H9 (cell line): ENCODE data around the gene CXCL10. TPM values are rescaled to one million over a fixed set of nuclear protein-coding genes. Genes with fewer than 3 reads are reported as not detected.

Experiments
- DNase-seq: peaks from one replicate; pipeline ENCODE4 v3.0.0-alpha.2; 2017
- H2AFZ ChIP-seq: one replicate; pipeline ENCODE4 v1.6.1; 2013; ENCODE audit warnings: mild to moderate bottlenecking, low read length, control low read depth, moderate library complexity
- H2AK5ac ChIP-seq: 2 replicates; pipeline ENCODE4 v1.6.1; 2013; ENCODE audit warnings: low read length, control low read depth, mixed read lengths; ENCODE audit not compliant: insufficient read length
- H2BK120ac ChIP-seq: one replicate; pipeline ENCODE4 v1.6.1; 2013; ENCODE audit warnings: low read depth, mild to moderate bottlenecking, low read length, control low read depth, inconsistent platforms; ENCODE audit not compliant: poor library complexity, severe bottlenecking
- H2BK12ac ChIP-seq: 2 replicates; pipeline ENCODE4 v1.6.1; 2013; ENCODE audit warnings: low read length, control low read depth, mixed read lengths, low read depth; ENCODE audit not compliant: insufficient read length
- H2BK15ac ChIP-seq: 2 replicates; pipeline ENCODE4 v1.6.1; 2013; ENCODE audit warnings: low read depth, low read length, control low read depth
- H2BK20ac ChIP-seq: one replicate; pipeline ENCODE4 v1.6.1; 2013; ENCODE audit warnings: low read depth, mild to moderate bottlenecking, low read length, control low read depth, inconsistent platforms; ENCODE audit not compliant: poor library complexity, severe bottlenecking
- H2BK5ac ChIP-seq: 2 replicates; pipeline ENCODE4 v1.6.1; 2013; ENCODE audit warnings: low read length, control low read depth, mixed read lengths; ENCODE audit not compliant: insufficient read length
- H3K14ac ChIP-seq: 2 replicates; pipeline ENCODE4 v1.6.1; 2013; ENCODE audit warnings: low read length, control low read depth; ENCODE audit not compliant: insufficient read depth
- H3K18ac ChIP-seq: 2 replicates; pipeline ENCODE4 v1.6.1; 2013; ENCODE audit warnings: low read depth, mild to moderate bottlenecking, mixed read lengths, low read length, control low read depth; ENCODE audit not compliant: insufficient read length
- H3K23ac ChIP-seq: 2 replicates; pipeline ENCODE4 v1.6.1; 2013; ENCODE audit warnings: low read length, control low read depth, mixed read lengths, low read depth; ENCODE audit not compliant: insufficient read length
- H3K23me2 ChIP-seq: 2 replicates; pipeline ENCODE4 v1.6.1; 2013; ENCODE audit warnings: low read depth, mild to moderate bottlenecking, mixed read lengths, low read length, control low read depth; ENCODE audit not compliant: insufficient read length, poor library complexity, severe bottlenecking
- H3K27ac ChIP-seq: 2 replicates; pipeline ENCODE4 v1.5.1; 2013; ENCODE audit warnings: low read length, control low read depth, mixed read lengths, low read depth; ENCODE audit not compliant: insufficient read length
- H3K27me3 ChIP-seq: 2 replicates; pipeline ENCODE4 v1.6.1; 2013; ENCODE audit warnings: low read length, control low read depth, inconsistent platforms; ENCODE audit not compliant: insufficient read depth
- H3K4ac ChIP-seq: 2 replicates; pipeline ENCODE4 v1.6.1; 2013; ENCODE audit warnings: low read depth, mild to moderate bottlenecking, control low read depth, inconsistent platforms, low read length, moderate library complexity
- H3K4me1 ChIP-seq: 2 replicates; pipeline ENCODE4 v1.6.1; 2013; ENCODE audit warnings: low read length, control low read depth, inconsistent platforms; ENCODE audit not compliant: insufficient read depth
- H3K4me2 ChIP-seq: 2 replicates; pipeline ENCODE4 v1.6.1; 2013; ENCODE audit warnings: low read length, control low read depth, mixed read lengths; ENCODE audit not compliant: insufficient read length, insufficient read depth
- H3K56ac ChIP-seq: 2 replicates; pipeline ENCODE4 v1.6.1; 2013; ENCODE audit warnings: low read depth, mild to moderate bottlenecking, mixed read lengths, low read length, control low read depth; ENCODE audit not compliant: insufficient read length
- H3K79me1 ChIP-seq: 2 replicates; pipeline ENCODE4 v1.6.1; 2013; ENCODE audit warnings: low read depth, mild to moderate bottlenecking, moderate library complexity, low read length, control low read depth, inconsistent platforms; ENCODE audit not compliant: insufficient read depth, poor library complexity, severe bottlenecking
- H3K79me2 ChIP-seq: 2 replicates; pipeline ENCODE4 v1.6.1; 2013; ENCODE audit warnings: low read length, control low read depth, inconsistent platforms; ENCODE audit not compliant: insufficient read depth
- H3K9ac ChIP-seq: 2 replicates; pipeline ENCODE4 v1.6.1; 2013; ENCODE audit warnings: low read length, control low read depth, mixed read lengths; ENCODE audit not compliant: insufficient read length; ENCODE audit errors: extremely low read depth
- H3K9me3 ChIP-seq: one replicate; pipeline ENCODE4 v1.6.1; 2013; ENCODE audit warnings: low read depth, low read length, inconsistent platforms; ENCODE audit not compliant: control insufficient read depth
- H3T11ph ChIP-seq: one replicate; pipeline ENCODE4 v1.6.1; 2013; ENCODE audit warnings: mild to moderate bottlenecking, low read length, control low read depth, inconsistent platforms
- H4K20me1 ChIP-seq: one replicate; pipeline ENCODE4 v1.6.1; 2013; ENCODE audit not compliant: control insufficient read depth, insufficient read length, insufficient read depth
- H4K5ac ChIP-seq: 2 replicates; pipeline ENCODE4 v1.6.1; 2013; ENCODE audit warnings: low read depth, mild to moderate bottlenecking, mixed read lengths, low read length, control low read depth; ENCODE audit not compliant: insufficient read length
- H4K8ac ChIP-seq: replicated peaks from 2 replicates; pipeline ENCODE4 v1.6.1; 2013; ENCODE audit warnings: low read length, control low read depth, mixed read lengths, low read depth; ENCODE audit not compliant: insufficient read length
- H4K91ac ChIP-seq: 2 replicates; pipeline ENCODE4 v1.6.1; 2013; ENCODE audit warnings: low read depth, mild to moderate bottlenecking, moderate library complexity, mixed read lengths, low read length, control low read depth; ENCODE audit not compliant: insufficient read length
- H3K27ac Mint-ChIP-seq, 3 experiments: 2 replicates in 2 of 3; 3 replicates in 1 of 3; pipeline ENCODE4 v1.8.0; 2020 to 2021; ENCODE audit warnings: mixed read lengths in 3 of 3, mild to moderate bottlenecking in 1 of 3, moderate library complexity in 1 of 3
- H3K27me3 Mint-ChIP-seq: 2 replicates; pipeline ENCODE4 v1.8.0; 2021; ENCODE audit warnings: low read depth, mild to moderate bottlenecking, moderate library complexity, mixed read lengths
- H3K36me3 Mint-ChIP-seq, 3 experiments: 2 replicates in 2 of 3; 3 replicates in 1 of 3; pipeline ENCODE4 v1.8.0; 2020 to 2021; ENCODE audit warnings: low read depth in 3 of 3, mixed read lengths in 3 of 3; ENCODE audit not compliant: insufficient read depth in 1 of 3
- H3K4me1 Mint-ChIP-seq, 2 experiments: 2 replicates each; pipeline ENCODE4 v1.8.0; 2020; ENCODE audit warnings: mixed read lengths in 2 of 2
- H3K4me3 Mint-ChIP-seq, 2 experiments: 2 replicates in 1 of 2; 3 replicates in 1 of 2; pipeline ENCODE4 v1.8.0; 2020 to 2021; ENCODE audit warnings: mild to moderate bottlenecking in 2 of 2, mixed read lengths in 2 of 2, moderate library complexity in 1 of 2
- H3K9me3 Mint-ChIP-seq, 2 experiments: 2 replicates in 1 of 2; 3 replicates in 1 of 2; pipeline ENCODE4 v1.8.0; 2020; ENCODE audit warnings: mild to moderate bottlenecking in 2 of 2, mixed read lengths in 2 of 2, moderate library complexity in 1 of 2
- WGBS: extraction: QIAGEN DNeasy Blood & Tissue Kit; methylation state at CpG from one replicate; pipeline ENCODE4 v1.1.7; 2013; ENCODE audit warnings: missing lambda C conversion rate, low lambda C conversion rate, mixed read lengths; ENCODE audit not compliant: insufficient read length; ENCODE audit errors: extremely low coverage; 5-methylcytosine and 5-hydroxymethylcytosine counted together
- total RNA-seq: library from RNA; stranded (reverse); gene quantifications from 2 replicates; pipeline ENCODE4 v1.2.1, GENCODE V29; 2021
- TF ChIP-seq, protein P1 (sequence below): fragments of 200-600 bp; sonication (generic); conservative IDR thresholded peaks from 3 replicates; pipeline ENCODE4 v1.8.0; 2021; ENCODE audit warnings: antibody characterized with exemption, mild to moderate bottlenecking

CXCL10 gene
- total RNA-seq, 1 experiment from 2014 or later, result not detected

DNA sequence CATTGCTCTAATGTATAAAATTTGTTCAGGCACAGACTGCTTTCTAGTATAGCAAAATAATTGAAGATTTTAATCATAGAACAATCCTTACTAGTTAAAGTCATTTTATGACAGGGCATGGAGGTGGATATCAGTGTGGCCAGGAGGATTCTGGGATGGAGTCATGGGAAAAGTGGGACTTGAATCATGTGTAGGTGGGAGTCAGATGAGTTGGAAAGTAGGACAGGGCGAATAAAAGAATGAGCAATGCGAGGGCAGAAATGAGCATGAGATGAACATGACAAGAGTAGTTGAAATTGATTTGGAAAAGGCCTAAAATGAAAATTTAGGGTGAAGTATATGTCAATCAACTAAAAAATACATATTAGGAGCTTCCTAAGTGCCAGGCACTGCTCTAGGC lies 25.4 kb downstream of the CXCL10 start:
- no peak overlapping the region for H3T11ph ChIP-seq
- H3K4me2 ChIP-seq, result no peak overlapping the region
- no peak overlapping the region for H2AFZ ChIP-seq
- no peak overlapping the region for H3K4me3 Mint-ChIP-seq
- H3K27me3 ChIP-seq, result no peaks in the 10 kb centered on the region
- no peak overlapping the region for H3K23ac ChIP-seq
- WGBS, result no CpG with 5 or more reads among the region's 2 CpGs
- H3K9me3 ChIP-seq, result no peaks in the 10 kb centered on the region
- H4K20me1 ChIP-seq, result no peaks in the 10 kb centered on the region
- H3K27ac ChIP-seq, result no peak overlapping the region
- H2BK20ac ChIP-seq, result no peak overlapping the region
- H3K9ac ChIP-seq, result no peak overlapping the region
- no peaks in the 10 kb centered on the region for H3K4me1 ChIP-seq
- no peaks in the 10 kb centered on the region for H3K79me2 ChIP-seq
- no peak overlapping the region for H2BK120ac ChIP-seq
- no peak overlapping the region for H2BK5ac ChIP-seq
- peaks cover 12% of the 10 kb centered on the region for H3K27me3 Mint-ChIP-seq
- no peak overlapping the region for H4K8ac ChIP-seq
- no peak overlapping the region for H3K14ac ChIP-seq
- no peaks in the 10 kb centered on the region for H3K4me1 Mint-ChIP-seq
- H3K4ac ChIP-seq, result no peak overlapping the region
- no peak overlapping the region for H2BK12ac ChIP-seq
- H3K9me3 Mint-ChIP-seq, result no peaks in the 10 kb centered on the region
- TF ChIP-seq, protein P1, sequence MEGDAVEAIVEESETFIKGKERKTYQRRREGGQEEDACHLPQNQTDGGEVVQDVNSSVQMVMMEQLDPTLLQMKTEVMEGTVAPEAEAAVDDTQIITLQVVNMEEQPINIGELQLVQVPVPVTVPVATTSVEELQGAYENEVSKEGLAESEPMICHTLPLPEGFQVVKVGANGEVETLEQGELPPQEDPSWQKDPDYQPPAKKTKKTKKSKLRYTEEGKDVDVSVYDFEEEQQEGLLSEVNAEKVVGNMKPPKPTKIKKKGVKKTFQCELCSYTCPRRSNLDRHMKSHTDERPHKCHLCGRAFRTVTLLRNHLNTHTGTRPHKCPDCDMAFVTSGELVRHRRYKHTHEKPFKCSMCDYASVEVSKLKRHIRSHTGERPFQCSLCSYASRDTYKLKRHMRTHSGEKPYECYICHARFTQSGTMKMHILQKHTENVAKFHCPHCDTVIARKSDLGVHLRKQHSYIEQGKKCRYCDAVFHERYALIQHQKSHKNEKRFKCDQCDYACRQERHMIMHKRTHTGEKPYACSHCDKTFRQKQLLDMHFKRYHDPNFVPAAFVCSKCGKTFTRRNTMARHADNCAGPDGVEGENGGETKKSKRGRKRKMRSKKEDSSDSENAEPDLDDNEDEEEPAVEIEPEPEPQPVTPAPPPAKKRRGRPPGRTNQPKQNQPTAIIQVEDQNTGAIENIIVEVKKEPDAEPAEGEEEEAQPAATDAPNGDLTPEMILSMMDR, result no peak
- no peak overlapping the region for H2BK15ac ChIP-seq
- H3K79me1 ChIP-seq, result no peaks in the 10 kb centered on the region
- no peak for DNase-seq
- H3K18ac ChIP-seq, result no peak overlapping the region
- no peaks in the 10 kb centered on the region for H3K23me2 ChIP-seq
- no peak overlapping the region for H3K56ac ChIP-seq
- no peak overlapping the region for H4K91ac ChIP-seq
- no peaks in the 10 kb centered on the region for H3K36me3 Mint-ChIP-seq
- H3K27ac Mint-ChIP-seq, result no peak overlapping the region
- H4K5ac ChIP-seq, result no peak overlapping the region
- H2AK5ac ChIP-seq, result no peak overlapping the region
